Peyer's patch (tissue), 4 donors: ENCODE data around the gene FAM170B.

ENCODE experiments used
- POLR2A ChIP-seq, 2 donors: fragments of 450-650 bp; IDR thresholded peaks; one replicate each; pipeline ENCODE4 v1.5.1; 2017; ENCODE audit warnings: antibody characterized with exemption in 2 of 2, mild to moderate bottlenecking in 2 of 2, moderate library complexity in 2 of 2
- TF ChIP-seq, protein P1 (sequence below), 6 experiments: fragments of 450-650 bp in 4 of 6; fragments of 200-600 bp in 2 of 6; sonication (generic) in 1 of 6; IDR thresholded peaks; one replicate each; pipeline ENCODE4 v1.5.1; 2017 to 2019; ENCODE audit warnings: antibody characterized with exemption in 6 of 6, mild to moderate bottlenecking in 3 of 6, moderate library complexity in 1 of 6

DNA sequence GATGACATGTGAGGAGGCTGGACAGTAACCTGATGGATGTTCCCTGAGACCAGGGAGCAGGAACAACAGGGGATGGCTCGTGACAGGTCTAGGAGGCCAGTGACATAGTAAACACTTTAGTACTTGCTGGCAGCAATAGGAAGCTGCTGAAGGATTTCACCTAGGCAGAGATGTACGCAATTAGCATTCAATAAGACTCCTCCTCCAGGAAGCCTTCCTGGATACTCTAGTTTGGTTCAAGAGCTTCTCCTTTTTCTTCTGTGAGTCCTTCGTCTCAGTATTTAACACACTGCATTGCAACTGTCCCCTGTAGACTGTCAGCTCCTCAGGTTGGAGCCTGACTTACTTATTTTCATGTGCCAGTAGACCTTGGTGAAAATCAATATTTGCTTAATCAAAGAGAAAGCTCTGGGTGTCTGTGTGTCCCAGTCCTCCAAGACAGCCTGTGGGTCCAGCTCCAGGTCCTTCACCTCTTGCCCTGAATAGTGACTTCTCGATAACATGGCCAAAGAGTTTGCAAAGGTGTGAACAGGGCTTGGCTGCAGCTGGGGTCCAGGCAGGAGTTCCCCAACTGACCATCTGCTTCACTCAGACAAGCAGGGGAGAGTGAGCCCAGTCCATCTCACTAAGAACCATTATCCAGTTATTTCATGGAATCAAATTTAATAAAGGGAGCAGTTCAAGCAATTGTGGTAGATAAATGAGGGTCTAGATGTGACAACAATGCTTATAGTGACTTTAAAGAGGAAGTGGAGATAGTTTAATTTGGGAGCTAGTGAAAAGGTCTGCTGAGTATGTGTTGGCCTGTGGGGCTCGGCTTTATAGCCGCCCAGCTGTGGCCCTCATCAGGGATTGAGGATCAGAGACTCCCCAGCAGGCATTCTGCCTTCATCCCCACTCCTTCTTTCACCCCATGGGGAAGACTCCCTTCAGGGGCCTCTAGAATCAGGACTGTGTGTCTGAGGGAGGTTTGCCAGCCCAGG lies 45.0 kb upstream of the FAM170B start:
- TF ChIP-seq, protein P1, sequence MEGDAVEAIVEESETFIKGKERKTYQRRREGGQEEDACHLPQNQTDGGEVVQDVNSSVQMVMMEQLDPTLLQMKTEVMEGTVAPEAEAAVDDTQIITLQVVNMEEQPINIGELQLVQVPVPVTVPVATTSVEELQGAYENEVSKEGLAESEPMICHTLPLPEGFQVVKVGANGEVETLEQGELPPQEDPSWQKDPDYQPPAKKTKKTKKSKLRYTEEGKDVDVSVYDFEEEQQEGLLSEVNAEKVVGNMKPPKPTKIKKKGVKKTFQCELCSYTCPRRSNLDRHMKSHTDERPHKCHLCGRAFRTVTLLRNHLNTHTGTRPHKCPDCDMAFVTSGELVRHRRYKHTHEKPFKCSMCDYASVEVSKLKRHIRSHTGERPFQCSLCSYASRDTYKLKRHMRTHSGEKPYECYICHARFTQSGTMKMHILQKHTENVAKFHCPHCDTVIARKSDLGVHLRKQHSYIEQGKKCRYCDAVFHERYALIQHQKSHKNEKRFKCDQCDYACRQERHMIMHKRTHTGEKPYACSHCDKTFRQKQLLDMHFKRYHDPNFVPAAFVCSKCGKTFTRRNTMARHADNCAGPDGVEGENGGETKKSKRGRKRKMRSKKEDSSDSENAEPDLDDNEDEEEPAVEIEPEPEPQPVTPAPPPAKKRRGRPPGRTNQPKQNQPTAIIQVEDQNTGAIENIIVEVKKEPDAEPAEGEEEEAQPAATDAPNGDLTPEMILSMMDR (IDR thresholded peaks at IDR 0.05), result no peak
- no peak for TF ChIP-seq POLR2A (IDR thresholded peaks at IDR 0.05)
